ENCODE results near the gene DLEU7.

Gene DLEU7

GRCh38 chr13:50845211-50845610 lies 1.7 kb upstream of the DLEU7 start:
- ChIA-PET CTCF (interaction anchor here (0.6 kb wide), 1 partner anchor 243 kb away, joined by 4 read pairs; no protein-coding TSS in a partner anchor), POLR2A (ENCODE audit: low non-redundant PET) (no interaction called here)
- no peak overlapping the region for H3K27ac ChIP-seq
- DNase-seq (ENCODE audit: low spot score): no peak
- TF ChIP-seq CTCF (conservative IDR thresholded peaks at IDR 0.05; ENCODE audit: low read depth): no peak

GRCh38 chr13:50844084-50844875 lies 788 bp upstream of the DLEU7 start:
- H3K27ac ChIP-seq: no peak overlapping the region
- DNase-seq (ENCODE audit: low spot score): no peak
- no peak for TF ChIP-seq CTCF (conservative IDR thresholded peaks at IDR 0.05; ENCODE audit: low read depth)
- ChIA-PET CTCF (no interaction called here), POLR2A (ENCODE audit: low non-redundant PET) (no interaction called here)

GRCh38 chr13:50842990-50843256 lies 569 bp downstream of the DLEU7 start:
- H3K27ac ChIP-seq: no peak overlapping the region
- POLR2A ChIA-PET (ENCODE audit: low non-redundant PET): no interaction called here
- DNase-seq (ENCODE audit: low spot score): no peak
- CTCF ChIA-PET: no interaction called here
- TF ChIP-seq CTCF (conservative IDR thresholded peaks at IDR 0.05; ENCODE audit: low read depth): no peak

- ChIA-PET CTCF (interaction anchor here (0.6 kb wide), 1 partner anchor 582 kb away, joined by 3 read pairs; no protein-coding TSS in a partner anchor), POLR2A (ENCODE audit: low non-redundant PET) (no interaction called here)
- H3K27ac ChIP-seq: no peak overlapping the region
- no peak for DNase-seq (ENCODE audit: low spot score)
- no peak for TF ChIP-seq CTCF (conservative IDR thresholded peaks at IDR 0.05; ENCODE audit: low read depth)
Observed at GRCh38 chr13:50842251-50842989, 1.1 kb downstream of the DLEU7 start.

GRCh38 chr13:50841786-50842185 lies 1.7 kb downstream of the DLEU7 start:
- no peak for DNase-seq (ENCODE audit: low spot score)
- TF ChIP-seq CTCF (conservative IDR thresholded peaks at IDR 0.05; ENCODE audit: low read depth): no peak
- CTCF ChIA-PET: interaction anchor here (0.6 kb wide), 1 partner anchor 582 kb away, joined by 3 read pairs; no protein-coding TSS in a partner anchor
- no peak overlapping the region for H3K27ac ChIP-seq
- POLR2A ChIA-PET (ENCODE audit: low non-redundant PET): no interaction called here

GRCh38 chr13:50840284-50840683 lies 3.2 kb downstream of the DLEU7 start:
- no peak for TF ChIP-seq CTCF (conservative IDR thresholded peaks at IDR 0.05; ENCODE audit: low read depth)
- ChIA-PET POLR2A (ENCODE audit: low non-redundant PET) (no interaction called here), CTCF (no interaction called here)
- H3K27ac ChIP-seq: no peak overlapping the region
- no peak for DNase-seq (ENCODE audit: low spot score)
